PC-3 (cell line): ENCODE measurements around the gene CISD2.
"Not testable (repeated sequence)": the region's sequence is repeated elsewhere in the genome, so short reads cannot be mapped to it uniquely, and the experiment has no call there.

Experiments used
- CTCF ChIP-seq: fragments of 300-600 bp; sonication (generic); conservative IDR thresholded peaks from 2 replicates; pipeline ENCODE4 v1.5.1; 2017; ENCODE audit warnings: antibody characterized with exemption, low read depth, mild to moderate bottlenecking, low read length
- EZH2 ChIP-seq: fragments of 300-600 bp; sonication (generic); IDR thresholded peaks from one replicate; pipeline ENCODE4 v1.6.1; 2017; ENCODE audit warnings: antibody characterized with exemption, mild to moderate bottlenecking, low read length; ENCODE audit not compliant: unreplicated experiment

GRCh38 chr4:102888570-102888969, 19.8 kb downstream of the CISD2 start:
- TF ChIP-seq EZH2, CTCF: not testable (repeated sequence)
